GM23338 (cell line): ENCODE data around the gene PXDN.

Experiments used
- EZH2phosphoT487 ChIP-seq: fragments of 200-600 bp; sonication (generic); IDR thresholded peaks from one replicate; pipeline ENCODE4 v1.8.1; 2018; ENCODE audit warnings: antibody characterized with exemption; ENCODE audit not compliant: unreplicated experiment
- POLR2AphosphoS5 ChIP-seq: IDR thresholded peaks from 2 replicates; pipeline ENCODE4 v1.6.1; 2016; ENCODE audit warnings: antibody characterized with exemption, low read depth
- TF ChIP-seq, protein P1 (sequence below), 2 experiments: fragments of 200-600 bp in 1 of 2; sonication (generic) in 1 of 2; conservative IDR thresholded peaks; 2 replicates each; pipeline versions ENCODE4 v1.5.1 to v1.6.1; 2016 to 2017; ENCODE audit warnings: antibody characterized with exemption in 2 of 2, low read depth in 2 of 2, mild to moderate bottlenecking in 2 of 2, moderate library complexity in 1 of 2

GRCh38 chr2:1757567-1757966, 13.3 kb upstream of the PXDN start:
- no peak for TF ChIP-seq EZH2phosphoT487
- TF ChIP-seq, protein P1, sequence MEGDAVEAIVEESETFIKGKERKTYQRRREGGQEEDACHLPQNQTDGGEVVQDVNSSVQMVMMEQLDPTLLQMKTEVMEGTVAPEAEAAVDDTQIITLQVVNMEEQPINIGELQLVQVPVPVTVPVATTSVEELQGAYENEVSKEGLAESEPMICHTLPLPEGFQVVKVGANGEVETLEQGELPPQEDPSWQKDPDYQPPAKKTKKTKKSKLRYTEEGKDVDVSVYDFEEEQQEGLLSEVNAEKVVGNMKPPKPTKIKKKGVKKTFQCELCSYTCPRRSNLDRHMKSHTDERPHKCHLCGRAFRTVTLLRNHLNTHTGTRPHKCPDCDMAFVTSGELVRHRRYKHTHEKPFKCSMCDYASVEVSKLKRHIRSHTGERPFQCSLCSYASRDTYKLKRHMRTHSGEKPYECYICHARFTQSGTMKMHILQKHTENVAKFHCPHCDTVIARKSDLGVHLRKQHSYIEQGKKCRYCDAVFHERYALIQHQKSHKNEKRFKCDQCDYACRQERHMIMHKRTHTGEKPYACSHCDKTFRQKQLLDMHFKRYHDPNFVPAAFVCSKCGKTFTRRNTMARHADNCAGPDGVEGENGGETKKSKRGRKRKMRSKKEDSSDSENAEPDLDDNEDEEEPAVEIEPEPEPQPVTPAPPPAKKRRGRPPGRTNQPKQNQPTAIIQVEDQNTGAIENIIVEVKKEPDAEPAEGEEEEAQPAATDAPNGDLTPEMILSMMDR (conservative IDR thresholded peaks at IDR 0.05; ENCODE audit: low read depth in 2 of 2): no peak
- no peak for TF ChIP-seq POLR2AphosphoS5
